Nephron progenitor cell (in vitro differentiated cells): ENCODE measurements around the gene C1QL1.

Experiments
- DNase-seq: peaks from one replicate; pipeline ENCODE4 v3.0.0; 2021
- H3K27ac Mint-ChIP-seq: 2 replicates; pipeline ENCODE4 v1.8.0; 2021; ENCODE audit warnings: mild to moderate bottlenecking, moderate library complexity, mixed read lengths
- H3K27me3 Mint-ChIP-seq: 2 replicates; pipeline ENCODE4 v1.8.0; 2021; ENCODE audit warnings: mild to moderate bottlenecking, low read depth, mixed read lengths; ENCODE audit not compliant: poor library complexity
- H3K36me3 Mint-ChIP-seq: 2 replicates; pipeline ENCODE4 v1.8.0; 2021; ENCODE audit warnings: low read depth, mixed read lengths
- H3K4me1 Mint-ChIP-seq: 2 replicates; pipeline ENCODE4 v1.8.0; 2021; ENCODE audit warnings: mixed read lengths
- H3K4me3 Mint-ChIP-seq: 2 replicates; pipeline ENCODE4 v1.8.0; 2021; ENCODE audit warnings: mild to moderate bottlenecking, moderate library complexity, mixed read lengths
- H3K9me3 Mint-ChIP-seq: 2 replicates; pipeline ENCODE4 v1.8.0; 2021; ENCODE audit warnings: mild to moderate bottlenecking, moderate library complexity, mixed read lengths
- TF ChIP-seq, protein P1 (sequence below): fragments of 200-600 bp; sonication (generic); IDR thresholded peaks from 2 replicates; pipeline ENCODE4 v1.5.0; 2021; ENCODE audit warnings: antibody characterized with exemption

C1QL1 gene

DNA sequence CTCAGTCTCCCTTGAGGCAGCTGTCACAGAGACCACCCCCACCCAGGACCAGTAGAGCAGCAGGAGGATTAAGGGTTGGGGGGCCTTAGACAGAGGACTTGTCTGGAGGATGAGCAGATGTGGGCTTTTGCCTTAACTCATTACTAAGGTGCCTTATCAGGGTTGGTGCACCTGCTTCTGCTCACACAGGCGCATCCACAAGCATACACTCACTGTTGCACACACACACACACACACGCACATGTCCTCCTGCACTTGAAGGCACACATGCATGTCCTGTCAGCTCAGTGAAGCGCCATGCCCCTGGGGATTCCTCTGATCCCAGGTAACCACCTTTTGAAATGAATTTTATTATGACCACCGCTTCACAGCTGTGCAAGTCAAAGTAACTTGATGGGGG lies 54.0 kb downstream of the C1QL1 start:
- Mint-ChIP-seq H3K36me3 (no peaks in the 10 kb centered on the region), H3K27me3 (peaks cover 51% of the 10 kb centered on the region), H3K4me1 (peaks cover 23% of the 10 kb centered on the region), H3K27ac (no peak overlapping the region), H3K9me3 (no peaks in the 10 kb centered on the region), H3K4me3 (no peak overlapping the region)
- no peak for DNase-seq
- TF ChIP-seq, protein P1, sequence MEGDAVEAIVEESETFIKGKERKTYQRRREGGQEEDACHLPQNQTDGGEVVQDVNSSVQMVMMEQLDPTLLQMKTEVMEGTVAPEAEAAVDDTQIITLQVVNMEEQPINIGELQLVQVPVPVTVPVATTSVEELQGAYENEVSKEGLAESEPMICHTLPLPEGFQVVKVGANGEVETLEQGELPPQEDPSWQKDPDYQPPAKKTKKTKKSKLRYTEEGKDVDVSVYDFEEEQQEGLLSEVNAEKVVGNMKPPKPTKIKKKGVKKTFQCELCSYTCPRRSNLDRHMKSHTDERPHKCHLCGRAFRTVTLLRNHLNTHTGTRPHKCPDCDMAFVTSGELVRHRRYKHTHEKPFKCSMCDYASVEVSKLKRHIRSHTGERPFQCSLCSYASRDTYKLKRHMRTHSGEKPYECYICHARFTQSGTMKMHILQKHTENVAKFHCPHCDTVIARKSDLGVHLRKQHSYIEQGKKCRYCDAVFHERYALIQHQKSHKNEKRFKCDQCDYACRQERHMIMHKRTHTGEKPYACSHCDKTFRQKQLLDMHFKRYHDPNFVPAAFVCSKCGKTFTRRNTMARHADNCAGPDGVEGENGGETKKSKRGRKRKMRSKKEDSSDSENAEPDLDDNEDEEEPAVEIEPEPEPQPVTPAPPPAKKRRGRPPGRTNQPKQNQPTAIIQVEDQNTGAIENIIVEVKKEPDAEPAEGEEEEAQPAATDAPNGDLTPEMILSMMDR = no peak

DNA sequence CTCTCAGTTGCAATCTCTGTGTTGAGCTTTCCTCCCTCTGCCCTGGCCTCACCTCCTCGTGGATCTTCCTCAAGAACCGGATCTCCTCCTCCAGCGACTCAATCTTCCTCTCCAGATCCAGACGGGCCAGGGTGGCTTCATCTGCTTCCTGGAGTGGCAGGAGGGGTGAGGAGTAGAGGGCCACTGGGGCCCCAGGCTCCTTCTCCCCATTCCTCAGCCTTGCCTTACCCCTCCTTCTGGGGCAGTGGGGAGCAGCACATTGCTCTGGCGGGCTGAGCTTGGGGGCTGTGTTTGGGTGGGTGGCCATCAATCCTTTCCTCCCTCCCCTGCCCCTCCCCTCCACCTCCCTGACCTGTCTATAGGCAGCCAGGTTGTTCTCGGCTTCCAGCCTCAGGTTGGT lies 54.4 kb downstream of the C1QL1 start:
- DNase-seq = no peak
- TF ChIP-seq, protein P1 = no peak
- no peak overlapping the region for H3K27ac Mint-ChIP-seq
- no peaks in the 10 kb centered on the region for H3K9me3 Mint-ChIP-seq
- peaks cover 23% of the 10 kb centered on the region for H3K4me1 Mint-ChIP-seq
- H3K27me3 Mint-ChIP-seq = peaks cover 52% of the 10 kb centered on the region
- no peak overlapping the region for H3K4me3 Mint-ChIP-seq
- H3K36me3 Mint-ChIP-seq = no peaks in the 10 kb centered on the region

DNA sequence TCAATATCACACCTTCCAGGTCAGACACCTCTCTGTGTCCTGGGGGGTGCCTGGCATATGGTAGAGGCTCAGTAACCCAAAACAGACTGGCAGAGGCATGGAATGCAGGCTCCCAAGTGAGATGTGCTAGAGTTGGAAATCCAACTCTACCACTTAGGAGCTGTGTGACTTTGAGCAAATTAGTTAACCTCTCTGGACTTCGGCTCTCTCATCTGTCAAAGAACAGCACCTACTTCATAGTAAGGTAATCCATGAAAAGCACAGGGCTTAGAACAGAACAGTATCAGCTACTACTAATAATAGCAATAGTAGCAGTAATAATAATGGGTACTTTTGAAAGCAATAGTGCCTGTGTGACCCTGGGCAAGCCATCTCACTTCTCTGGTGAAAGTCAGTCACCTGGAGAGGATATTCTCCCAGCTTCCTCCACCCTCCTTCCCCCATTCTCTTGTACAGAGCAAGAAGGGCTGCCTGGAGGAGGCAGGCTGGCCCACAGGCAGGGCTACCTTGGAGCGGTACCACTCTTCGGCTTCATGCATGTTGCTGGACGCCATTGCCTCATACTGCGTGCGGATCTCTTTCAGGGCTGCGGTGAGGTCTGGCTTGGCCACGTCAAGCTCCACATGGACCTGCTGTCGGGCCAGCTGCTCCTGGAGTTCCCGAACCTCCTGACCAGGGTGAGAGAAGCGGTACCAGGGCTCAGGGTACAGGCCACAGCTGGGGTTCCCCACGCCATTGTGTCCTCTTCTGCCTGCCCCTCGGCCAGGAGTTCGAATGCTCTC lies 55.1 kb downstream of the C1QL1 start:
- no peaks in the 10 kb centered on the region for H3K9me3 Mint-ChIP-seq
- H3K36me3 Mint-ChIP-seq = no peaks in the 10 kb centered on the region
- H3K27ac Mint-ChIP-seq = no peak overlapping the region
- H3K27me3 Mint-ChIP-seq = peaks cover 47% of the 10 kb centered on the region
- no peak for DNase-seq
- H3K4me1 Mint-ChIP-seq = peaks cover 23% of the 10 kb centered on the region
- TF ChIP-seq, protein P1 = no peak
- H3K4me3 Mint-ChIP-seq = peak overlapping the region; percentile 38

DNA sequence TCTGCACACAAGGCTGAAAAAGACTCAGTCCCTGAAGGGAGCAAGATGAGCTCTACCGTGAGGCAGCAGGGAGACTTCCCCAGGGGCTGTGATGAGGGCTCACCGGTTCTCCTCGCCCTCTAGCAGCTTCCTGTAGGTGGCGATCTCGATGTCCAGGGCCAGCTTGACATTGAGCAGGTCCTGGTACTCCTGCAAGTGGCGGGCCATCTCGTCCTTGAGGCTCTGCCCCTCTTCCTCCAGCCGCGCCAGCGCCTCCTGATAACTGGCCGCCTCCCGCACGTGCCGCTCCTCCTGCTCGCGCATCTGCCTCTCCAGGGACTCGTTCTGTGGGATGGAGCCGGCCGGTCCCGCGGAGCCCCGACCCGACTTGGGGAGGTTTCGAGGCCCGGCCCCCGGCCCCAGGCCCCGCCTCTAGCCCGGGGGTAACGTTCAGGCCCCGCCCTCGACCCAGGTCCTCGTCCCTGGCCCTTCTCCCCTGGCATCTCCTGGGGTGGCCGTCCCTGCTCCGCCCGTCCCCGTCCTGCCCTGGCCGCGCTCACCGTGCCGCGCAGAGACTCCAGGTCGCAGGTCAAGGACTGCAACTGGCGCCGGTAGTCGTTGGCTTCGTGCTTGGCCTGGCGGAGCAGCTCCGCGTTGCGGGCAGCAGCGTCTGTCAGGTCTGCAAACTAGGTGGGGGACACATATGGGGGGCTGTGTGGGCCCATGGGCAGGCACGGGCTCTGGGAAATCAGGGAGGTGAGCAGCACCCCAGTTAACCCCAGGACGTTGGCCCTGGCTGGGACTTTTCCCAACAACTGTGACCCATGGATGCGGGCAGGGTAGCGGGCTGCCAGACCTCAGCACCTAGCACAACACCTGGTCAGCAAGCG lies 56.7 kb downstream of the C1QL1 start:
- Mint-ChIP-seq H3K27ac (no peak overlapping the region), H3K27me3 (peaks cover 47% of the 10 kb centered on the region)

DNA sequence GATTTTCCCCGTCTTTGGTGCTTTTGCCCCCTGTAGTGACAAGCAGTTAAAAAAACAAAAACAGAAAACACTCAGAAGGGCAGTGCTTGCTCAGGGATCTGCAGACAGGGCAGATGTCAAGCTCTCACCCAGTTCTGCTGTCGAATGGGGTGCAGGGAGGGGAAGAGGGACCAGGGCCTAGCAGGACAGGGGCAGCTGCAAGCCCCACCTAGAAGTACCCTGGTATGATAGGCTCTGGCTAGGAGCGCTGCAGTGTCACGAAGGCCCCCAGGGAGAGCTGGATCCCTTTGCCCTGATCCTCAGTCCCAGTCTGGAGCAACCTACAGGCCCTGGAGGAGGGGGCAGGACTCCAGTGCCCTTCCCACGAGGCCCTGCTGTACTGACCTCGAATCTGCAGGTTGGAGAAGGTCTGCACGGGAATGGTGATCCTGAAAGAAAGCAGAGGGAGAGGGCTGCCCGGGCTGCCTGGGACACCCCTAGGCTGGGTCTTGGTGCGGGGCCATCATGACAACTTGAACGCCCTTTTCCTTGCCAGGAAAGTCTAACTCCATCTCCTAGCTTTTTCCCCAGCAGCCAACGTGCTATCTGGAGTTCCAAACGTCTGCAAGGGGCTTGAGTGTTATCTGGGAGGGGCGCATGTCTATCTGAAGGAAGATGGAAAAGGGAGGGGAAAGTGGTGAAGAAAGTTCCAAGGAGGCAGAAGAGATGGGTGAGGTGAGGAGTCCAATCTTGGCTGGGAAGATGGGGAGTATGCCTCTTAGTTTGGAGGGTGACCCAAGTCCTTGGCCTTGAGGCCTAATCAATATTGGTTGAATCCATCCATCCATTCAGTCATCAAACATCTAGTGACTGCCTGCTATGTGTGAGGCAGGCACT lies 57.6 kb downstream of the C1QL1 start:
- TF ChIP-seq, protein P1 = no peak
- peak overlapping the region; percentile 39 for H3K4me3 Mint-ChIP-seq
- peaks cover 47% of the 10 kb centered on the region for H3K27me3 Mint-ChIP-seq
- H3K9me3 Mint-ChIP-seq = no peaks in the 10 kb centered on the region
- no peaks in the 10 kb centered on the region for H3K36me3 Mint-ChIP-seq
- no peak for DNase-seq
- no peak overlapping the region for H3K27ac Mint-ChIP-seq
- peaks cover 23% of the 10 kb centered on the region for H3K4me1 Mint-ChIP-seq

More for the DNA sequence above, 56.7 kb downstream of the C1QL1 start:
- Mint-ChIP-seq H3K9me3 (no peaks in the 10 kb centered on the region), H3K36me3 (no peaks in the 10 kb centered on the region), H3K4me3 (peak overlapping the region; percentile 44), H3K4me1 (peaks cover 23% of the 10 kb centered on the region)
- peak; percentile 70 for DNase-seq
- TF ChIP-seq, protein P1 = peak; percentile 56
